Measurements from ENCODE around the gene ATRN. TPM values are rescaled to one million over a fixed set of nuclear protein-coding genes. Genes with fewer than 3 reads are reported as not detected.
"Not testable (repeated sequence)": the region's sequence is repeated elsewhere in the genome, so short reads cannot be mapped to it uniquely, and the experiment has no call there.

The ATRN gene
- total RNA-seq, 1 experiment from 2014 or later = 23.8 TPM

DNA sequence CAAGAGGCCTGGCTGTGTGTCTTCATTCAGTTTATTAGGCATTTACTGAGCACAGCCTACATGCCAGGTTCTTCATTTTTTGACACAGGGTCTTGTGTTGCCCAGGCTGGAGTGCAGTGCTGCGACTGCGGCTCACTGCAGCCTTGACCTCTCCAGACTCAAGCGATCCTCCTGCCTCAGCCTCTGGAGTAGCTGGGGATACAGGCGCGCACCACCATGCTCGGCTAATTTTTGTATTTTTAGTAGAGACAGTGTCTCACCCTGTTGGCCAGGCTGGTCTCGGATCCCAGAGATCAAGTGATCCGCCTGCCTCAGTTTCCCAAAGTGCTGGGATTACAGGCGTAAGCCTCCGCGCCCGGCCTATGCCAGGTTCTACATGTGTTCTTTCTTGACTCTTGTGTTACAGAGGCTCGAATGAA is 601 bp upstream of the ATRN start:
- no peak for DNase-seq (ENCODE audit: low read depth)

DNA sequence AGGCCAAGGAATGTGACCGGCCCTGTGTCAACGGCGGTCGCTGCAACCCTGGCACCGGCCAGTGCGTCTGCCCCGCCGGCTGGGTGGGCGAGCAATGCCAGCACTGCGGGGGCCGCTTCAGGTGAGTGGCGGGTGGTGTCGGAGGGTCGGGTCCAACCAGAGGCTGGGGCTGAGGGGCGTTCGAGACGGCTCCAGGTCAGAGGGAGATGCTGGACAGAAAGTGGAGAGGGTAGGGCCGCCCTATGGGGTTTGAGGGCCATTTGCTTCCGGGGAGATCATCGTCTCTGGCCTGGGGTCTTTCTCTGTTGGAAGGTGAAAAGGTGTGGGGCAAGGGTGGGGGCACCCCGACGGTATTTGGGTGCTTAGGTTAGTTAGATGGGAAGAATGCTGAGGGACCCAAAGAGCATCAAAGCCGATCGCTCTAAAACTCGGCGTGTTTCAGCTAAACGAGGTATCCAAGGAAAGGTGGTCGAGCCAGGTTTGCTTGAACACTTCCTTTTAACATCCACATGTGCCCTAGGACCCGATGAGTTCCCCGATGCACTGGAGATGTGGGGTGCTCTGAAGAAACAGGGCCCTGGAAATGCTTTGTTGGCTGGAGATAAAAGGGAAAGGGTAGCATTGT is 691 bp downstream of the ATRN start:
- DNase-seq (ENCODE audit: low read depth) = no peak

DNA sequence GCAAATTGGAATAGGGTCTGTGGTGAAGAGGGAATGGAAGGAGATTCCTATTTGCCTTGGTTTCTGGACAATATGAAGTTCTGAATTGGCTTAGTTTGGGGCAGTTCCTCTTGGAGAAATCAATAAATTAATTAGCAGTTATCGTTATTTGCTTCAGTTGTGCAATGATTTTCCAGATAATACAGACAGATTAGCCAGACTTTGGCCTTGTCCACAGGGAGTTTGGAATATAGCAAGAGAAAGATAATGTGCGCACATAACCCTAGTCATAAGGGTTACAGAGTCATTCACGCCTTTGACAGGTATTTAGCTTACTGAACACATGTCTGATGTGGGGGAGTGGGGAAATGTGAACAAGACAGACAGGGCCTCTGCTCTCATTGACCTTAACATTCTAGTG is 1.3 kb downstream of the ATRN start:
- no peak for DNase-seq (ENCODE audit: low read depth)

DNA sequence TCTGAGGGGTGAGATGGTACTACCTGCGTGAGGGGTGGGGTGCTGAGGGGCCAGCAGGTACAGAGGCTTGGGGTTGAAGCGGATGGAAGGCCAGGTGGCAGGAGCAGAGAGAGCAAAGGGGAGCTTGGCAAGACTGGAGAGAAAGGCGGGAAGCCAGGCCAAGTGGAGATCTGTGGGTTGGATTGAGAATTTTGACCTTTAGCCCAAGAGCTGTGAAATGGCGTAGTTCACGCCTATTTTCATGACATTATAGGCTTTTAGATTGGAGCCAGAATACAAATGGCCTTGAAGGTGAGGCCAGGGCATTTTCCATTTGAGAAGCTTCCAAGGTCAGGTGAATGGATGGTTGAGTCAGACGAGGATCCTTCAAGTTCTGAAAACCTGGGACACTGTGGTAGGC is 2.5 kb downstream of the ATRN start:
- DNase-seq (ENCODE audit: low read depth) = no peak

DNA sequence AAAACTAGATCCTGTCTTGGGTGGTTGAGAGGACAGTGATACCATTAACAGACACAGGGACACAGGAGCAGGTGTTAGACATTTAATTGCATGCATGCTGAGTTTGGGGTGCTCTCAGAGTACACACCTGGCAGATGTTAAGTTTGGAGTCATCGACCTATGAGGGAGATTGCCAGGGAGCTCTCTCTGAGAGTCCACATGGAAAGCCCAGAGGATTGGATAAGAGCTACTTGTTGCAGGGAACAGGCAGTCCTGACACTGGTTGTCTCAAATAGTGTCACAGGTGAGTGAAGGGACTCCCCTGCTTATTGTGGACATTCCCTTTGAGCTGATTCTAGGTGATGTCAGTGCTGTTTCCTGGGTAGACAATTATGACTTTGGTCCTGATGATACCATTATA is 3.1 kb downstream of the ATRN start:
- no peak for DNase-seq (ENCODE audit: low read depth)

DNA sequence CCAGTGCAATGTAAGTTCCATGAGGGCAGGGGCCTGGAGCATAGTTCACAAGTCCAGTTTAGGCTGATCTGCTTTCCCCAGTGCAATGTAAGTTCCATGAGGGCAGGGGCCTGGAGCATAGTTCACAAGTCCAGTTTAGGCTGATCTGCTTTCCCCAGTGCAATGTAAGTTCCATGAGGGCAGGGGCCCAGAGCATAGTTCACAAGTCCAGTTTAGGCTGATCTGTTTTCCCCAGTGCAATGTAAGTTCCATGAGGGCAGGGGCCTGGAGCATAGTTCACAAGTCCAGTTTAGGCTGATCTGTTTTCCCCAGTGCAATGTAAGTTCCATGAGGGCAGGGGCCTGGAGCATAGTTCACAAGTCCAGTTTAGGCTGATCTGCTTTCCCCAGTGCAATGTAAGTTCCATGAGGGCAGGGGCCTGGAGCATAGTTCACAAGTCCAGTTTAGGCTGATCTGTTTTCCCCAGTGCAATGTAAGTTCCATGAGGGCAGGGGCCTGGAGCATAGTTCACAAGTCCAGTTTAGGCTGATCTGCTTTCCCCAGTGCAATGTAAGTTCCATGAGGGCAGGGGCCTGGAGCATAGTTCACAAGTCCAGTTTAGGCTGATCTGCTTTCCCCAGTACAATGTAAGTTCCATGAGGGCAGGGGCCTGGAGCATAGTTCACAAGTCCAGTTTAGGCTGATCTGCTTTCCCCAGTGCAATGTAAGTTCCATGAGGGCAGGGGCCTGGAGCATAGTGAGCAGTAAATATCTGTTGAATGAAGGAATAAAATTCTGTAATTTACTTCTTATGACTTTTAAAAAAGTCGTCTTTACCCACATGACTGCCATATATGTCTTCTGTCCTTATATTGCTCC is 6.4 kb downstream of the ATRN start:
- not testable (repeated sequence) for DNase-seq (ENCODE audit: low read depth)

DNA sequence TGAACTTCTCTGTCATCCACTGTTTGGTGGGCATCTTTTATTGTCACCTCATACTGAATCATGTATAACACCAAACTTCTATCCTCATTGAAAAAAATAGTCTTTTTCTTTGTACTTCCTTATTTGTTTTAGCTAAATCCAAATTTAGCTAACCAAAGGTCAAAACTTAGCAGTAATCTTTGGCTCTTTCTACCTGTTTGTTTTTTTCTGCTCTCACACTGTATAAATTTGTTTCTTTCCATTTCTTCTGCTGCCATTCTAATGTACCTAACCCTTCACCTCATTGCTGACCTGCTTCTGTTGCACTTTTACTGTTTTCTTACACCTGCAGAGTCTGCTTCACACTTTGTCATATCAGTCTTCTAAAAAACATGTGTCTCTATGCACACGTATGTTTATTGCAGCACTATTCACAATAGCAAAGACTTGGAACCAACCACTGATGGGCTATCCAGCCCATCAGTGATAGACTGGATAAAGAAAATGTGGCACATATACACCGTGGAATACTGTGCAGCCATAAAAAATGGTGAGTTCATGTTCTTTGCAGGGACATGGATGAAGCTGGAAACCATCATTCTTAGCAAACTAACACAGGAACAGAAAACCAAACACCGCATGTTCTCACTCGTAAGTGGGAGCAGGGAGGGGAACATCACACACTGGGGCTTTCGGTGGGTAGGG is 7.2 kb downstream of the ATRN start:
- no peak for DNase-seq (ENCODE audit: low read depth)

DNA sequence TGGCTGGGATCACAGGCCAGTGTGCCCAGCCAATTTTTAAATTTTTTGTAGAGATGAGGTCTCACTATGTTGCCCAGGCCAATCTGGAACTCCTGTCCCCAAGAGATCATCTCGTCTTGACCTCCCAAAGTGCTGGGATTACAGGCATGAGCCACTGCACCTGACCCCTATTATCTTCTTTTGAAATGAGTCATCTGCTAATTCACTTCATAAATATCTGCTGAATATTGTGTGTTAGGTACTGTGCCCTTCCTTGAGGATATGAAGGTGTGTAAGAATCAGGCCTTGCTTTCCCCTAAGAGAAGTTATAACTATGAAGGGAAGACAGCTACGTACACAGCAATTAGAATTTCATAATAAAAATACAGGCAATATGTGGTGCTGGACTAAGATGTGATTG is 8.2 kb downstream of the ATRN start:
- DNase-seq (ENCODE audit: low read depth) = no peak

DNA sequence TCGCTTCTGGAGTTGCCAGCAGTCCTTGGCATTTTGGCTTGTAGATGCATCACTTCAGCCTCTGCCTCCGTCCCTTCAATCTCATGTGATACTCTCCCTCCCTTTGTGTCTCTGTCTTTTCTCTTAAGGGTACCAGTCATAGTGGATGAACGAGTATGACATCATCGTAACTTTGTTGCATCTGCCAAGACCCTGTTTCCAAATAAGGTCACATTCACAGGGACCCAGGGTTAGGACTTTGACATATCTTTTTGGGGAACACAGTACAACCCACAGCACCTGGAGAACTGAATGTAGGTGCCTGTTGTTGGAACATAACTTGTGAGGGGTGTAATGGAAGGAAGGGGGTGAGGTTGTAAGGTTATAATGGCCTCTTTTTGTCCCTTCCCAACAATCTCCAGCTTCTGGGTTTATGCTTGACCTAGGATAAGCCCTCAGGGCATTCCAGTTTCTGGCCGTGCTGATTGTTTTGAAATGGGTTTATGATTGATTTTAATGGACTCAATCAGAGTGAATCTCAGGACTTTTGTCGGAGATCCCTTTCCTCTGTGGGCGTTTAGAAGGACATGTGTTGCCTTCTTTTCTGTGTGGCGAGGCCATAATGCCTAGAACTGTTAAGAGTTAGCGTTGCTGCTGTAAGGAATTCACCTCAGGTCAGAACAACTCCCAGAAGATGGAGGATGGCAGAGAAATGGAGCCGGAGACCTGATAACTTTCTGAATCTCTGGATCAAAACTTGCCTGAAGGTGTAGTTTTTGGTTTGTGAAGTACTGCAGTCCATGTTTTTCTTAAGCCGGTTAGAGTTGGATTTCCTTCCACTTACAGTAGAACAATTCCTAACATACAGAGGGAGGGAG is 9.2 kb downstream of the ATRN start:
- DNase-seq (ENCODE audit: low read depth) = no peak

DNA sequence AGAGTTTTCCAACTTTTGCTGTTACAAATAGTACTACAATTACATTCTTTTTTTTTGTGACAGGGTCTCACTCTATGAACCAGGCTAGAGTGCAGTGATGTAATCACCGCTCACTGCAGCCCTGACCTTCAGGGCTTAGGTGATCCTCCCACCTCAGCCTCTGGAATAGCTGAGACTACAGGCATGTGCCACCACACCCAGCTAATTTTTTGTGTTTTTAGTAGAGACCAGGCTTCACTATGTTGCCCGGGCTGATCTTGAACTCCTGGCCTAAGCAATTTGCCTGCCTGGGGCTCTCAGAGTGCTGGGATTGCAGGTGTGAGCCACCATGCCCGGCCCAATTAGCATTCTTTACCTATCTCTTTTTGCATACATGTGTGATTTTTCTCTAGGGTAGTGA is 12.5 kb downstream of the ATRN start:
- no peak for DNase-seq (ENCODE audit: low read depth)

DNA sequence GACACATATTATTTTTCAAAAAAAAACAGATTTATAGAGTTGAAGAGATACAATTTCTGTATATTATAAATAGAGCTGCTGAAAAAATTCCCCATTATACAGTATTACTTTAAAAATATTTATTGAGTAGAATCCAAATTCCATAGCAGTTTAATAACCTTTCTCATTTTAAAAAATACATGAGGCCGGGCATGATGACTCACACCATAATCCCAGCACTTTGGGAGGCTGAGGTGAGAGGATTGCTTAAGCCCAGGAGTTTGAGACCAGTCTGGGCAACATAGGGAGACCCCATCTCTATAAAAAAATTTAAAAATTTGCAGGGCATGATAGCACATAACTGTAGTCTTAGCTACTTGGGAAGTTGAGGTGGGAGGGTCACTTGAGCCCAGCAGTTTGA is 13.0 kb downstream of the ATRN start:
- no peak for DNase-seq (ENCODE audit: low read depth)

DNA sequence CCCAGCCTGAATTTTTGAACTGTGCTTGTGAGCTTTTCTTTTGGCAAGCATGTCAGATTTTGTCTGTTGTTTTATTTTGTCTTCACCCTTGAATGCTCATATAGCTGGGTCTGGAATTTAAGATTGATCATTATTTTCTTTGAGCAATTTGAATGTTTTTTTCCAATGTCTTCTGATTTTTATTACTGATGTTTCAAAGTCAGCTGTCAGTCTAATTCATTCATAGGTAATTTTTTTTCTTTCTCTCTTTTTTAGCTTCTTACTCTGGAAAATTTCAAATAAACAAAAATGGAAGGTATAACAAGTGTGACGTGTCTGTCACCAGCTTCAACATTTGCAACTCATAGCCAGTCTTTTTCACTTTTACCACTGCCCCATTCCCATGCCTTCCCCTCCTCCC is 15.1 kb downstream of the ATRN start:
- DNase-seq (ENCODE audit: low read depth) = no peak

DNA sequence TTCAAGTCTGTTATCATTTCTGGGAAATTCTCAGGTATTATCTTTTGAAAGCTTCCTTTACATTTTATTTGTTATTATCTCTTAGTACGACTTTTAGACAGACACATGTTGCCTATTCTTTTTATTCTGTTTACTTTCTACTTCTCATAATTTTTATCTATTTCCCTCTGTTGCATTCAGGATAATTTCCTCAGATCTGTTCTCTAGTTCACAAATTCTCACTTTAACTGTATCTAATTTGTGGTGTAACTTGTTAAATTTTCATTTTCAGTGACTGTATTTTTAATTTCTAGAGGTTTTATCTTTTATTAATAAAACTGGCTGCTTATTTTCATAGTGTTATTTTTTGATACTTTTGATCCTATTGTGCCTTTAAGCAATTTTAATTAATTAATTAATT is 16.0 kb downstream of the ATRN start:
- no peak for DNase-seq (ENCODE audit: low read depth)

DNA sequence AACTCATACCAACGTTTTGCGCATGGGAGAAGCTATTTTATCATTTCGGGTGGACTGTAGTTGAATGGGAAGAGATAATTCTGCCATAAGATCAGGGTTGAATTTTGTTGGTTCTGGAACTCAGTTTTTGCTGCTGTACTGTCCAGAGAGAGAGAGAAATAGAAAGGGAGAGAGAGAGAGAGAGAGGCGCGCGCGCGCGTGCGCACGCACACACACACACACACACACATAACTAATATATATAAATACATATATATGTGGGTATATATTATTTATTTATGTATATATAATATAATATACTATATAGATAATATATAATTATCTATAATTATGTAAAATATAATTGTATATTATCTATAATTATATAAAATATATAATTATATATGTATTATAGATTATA is 21.9 kb downstream of the ATRN start:
- DNase-seq (ENCODE audit: low read depth) = no peak

DNA sequence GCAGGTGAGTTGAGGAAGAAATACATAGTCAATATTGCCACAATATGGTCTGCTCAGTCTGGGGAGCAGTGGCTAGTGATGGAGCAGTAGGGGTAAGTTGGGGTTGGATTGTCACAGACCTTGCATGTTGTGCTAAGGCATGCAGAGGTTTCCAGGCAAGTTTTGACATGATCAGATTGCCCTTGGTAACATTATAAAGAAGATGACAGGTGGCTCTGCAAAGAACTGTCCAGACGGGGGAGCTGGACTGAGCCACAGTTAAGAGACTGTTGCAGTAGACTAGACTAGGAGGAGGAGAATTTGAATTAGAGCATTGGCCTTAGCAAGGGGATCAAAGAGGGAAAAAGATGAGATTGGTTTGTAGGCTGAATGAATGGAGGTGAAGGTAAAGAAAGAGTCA is 23.4 kb downstream of the ATRN start:
- DNase-seq (ENCODE audit: low read depth) = no peak

DNA sequence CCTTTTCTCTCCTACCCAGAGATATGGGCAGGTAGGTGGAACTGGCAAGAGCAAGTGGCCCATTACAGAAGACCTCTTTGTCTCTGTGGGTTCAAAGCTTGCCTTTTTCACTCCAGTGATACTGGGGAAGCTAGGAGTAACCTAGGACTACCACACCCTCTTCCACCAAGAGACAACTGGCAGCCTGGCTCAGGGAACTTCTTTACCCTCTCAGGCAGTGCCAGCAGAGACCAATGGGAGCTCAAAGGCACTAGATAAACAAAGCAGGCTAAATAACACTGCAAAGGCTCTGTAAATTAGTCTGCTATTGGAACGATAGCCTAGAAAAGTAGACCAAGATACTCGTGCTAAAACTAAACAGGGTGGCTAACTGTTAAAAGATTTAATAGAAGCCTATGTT is 32.1 kb downstream of the ATRN start:
- DNase-seq (ENCODE audit: low read depth) = no peak

DNA sequence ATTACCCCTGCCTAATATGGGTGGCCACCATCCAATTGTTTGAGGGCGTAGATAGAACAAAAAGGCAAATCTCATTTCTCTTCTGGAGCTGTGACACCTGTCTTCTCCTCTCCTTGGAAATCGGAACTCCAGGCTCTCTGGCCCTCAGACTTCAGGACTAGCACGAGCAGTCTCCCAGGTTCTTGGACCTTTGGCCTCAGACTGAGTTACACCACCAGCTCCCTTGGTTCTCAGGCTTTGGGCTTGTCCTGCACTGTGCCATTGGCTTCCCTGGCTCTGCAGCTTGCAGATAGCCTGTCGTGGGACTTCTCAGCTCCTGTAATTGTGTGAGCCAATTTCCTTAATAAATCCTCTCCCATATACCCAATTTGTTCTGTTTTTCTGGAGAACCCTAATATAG is 34.3 kb downstream of the ATRN start:
- no peak for DNase-seq (ENCODE audit: low read depth)

DNA sequence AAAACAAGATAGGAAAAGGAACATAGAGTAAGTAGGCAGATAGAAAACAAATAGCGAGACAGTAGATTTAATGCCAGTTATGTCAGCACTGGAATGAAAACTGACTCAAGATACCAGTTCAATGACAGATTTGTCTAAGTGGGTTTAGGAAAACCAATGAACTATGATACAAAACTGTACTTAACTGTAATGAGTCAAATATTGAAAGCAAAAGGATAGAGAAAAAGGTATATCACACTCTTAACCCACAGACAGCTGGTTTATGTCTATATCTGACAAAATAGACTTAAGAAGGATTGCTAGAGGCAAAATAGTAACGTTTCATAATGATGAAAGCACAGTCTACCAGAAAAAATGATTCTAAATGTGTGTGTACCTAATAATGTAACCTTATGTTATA is 38.2 kb downstream of the ATRN start:
- DNase-seq (ENCODE audit: low read depth) = no peak

DNA sequence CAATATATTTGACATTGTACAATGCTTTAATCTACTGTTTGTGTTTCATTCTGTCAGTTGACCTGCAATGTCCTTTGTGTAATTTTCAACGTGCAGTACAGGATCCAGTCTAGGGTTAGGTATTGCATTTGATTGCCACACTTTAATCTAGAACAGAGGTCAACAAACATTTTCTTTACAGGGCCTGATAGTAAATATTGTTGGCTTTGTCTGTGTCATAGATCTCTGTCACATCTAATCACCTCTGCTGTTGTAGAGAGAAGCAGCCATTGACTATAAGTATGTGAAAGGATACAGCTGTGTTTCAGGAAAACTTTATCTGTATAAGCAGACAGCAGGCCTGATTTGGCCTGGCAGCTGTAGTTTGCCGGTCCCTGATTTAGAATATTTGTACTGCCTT is 39.3 kb downstream of the ATRN start:
- no peak for DNase-seq (ENCODE audit: low read depth)

DNA sequence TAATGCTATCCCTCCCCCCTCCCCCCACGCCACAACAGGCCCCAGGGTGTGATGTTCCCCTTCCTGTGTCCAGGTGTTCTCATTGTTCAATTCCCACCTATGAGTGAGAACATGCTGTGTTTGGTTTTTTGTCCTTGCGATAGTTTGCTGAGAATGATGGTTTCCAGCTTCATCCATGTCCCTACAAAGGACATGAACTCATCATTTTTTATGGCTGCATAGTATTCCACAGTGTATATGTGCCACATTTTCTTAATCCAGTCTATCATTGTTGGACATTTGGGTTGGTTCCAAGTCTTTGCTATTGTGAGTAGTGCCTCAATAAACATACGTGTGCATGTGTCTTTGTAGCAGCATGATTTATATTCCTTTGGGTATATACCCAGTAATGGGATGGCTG is 41.4 kb downstream of the ATRN start:
- not testable (repeated sequence) for DNase-seq (ENCODE audit: low read depth)

DNA sequence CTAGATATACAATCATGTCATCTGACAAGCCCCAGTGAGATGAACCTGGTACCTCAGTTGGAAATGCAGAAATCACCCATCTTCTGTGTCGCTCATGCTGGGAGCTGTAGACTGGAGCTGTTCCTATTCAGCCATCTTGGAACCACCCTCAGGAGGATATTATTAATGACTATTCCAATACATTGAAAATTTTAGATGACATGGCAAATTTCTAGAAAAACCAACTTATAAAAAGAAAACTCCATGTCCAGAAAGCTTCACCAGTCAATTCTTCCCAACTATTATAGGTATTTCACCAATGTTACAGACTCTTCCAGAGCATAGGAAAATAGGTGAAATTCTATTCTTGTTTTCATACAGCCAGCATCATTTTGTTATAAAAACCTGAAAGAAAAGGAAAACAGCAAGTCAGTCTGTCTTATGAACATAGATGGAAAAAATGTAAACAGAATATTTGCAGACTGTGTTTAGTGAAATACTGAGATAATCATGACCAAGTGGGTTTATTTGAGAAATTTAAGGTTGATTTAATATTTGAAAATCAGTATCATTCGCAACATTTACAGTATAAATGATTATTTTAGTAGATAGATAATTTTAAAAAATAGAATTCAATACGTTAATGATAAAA is 43.3 kb downstream of the ATRN start:
- DNase-seq (ENCODE audit: low read depth) = no peak

All from LHCN-M2 (cell line).